CMK (cell line): ENCODE data around the gene ARX.

ENCODE experiments used
- DNase-seq: peaks from one replicate; pipeline ENCODE4 v3.0.0-alpha.2; 2010; ENCODE audit warnings: low read depth

ARX gene

DNA sequence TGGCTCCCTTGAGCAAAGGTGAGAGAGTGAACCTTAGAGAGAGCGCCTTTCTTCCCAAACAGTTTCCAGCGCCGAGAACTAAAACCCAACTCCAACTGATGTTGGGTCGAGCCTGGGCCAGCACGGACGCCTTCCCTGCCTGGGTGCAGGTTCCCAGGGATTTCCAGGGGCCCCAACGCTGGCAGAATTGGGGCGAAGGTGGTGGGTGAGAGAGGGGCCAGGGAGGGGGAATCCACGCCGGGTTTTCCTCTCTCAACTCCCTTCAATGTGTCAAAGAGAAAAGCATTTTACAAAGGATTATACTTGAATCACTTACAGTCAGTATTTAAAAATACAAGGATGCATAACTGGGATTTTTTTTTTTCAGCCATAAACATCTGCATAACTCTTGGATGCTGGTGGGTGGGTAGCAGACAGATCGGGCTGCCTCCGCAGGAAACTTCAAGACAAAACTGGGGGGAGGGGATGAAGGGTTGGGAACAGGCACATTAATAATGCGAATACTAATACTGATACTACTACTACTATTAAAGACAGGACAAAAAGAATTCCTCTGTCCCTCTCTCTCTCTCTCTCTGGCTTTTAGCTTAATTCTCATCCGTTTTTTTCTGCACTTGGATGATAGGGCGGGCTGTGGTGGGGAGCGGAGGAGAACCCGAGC is 1.3 kb upstream of the ARX start:
- DNase-seq: no peak

DNA sequence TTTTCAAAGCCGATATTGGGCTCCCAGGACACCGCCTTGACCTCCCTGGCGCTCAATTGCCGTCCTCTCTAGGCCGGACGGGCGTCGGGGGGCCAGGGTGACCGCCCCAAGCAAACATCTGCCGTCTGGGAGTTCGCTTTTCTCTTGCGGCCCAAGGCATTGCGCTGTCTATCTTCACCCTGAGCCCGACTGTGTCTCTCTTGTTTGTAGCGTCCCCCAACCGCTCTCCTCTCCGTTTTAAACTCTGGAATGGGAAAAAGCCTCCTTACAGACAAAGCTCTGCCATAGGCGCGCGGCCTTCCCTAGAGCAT is 551 bp upstream of the ARX start:
- DNase-seq: no peak

DNA sequence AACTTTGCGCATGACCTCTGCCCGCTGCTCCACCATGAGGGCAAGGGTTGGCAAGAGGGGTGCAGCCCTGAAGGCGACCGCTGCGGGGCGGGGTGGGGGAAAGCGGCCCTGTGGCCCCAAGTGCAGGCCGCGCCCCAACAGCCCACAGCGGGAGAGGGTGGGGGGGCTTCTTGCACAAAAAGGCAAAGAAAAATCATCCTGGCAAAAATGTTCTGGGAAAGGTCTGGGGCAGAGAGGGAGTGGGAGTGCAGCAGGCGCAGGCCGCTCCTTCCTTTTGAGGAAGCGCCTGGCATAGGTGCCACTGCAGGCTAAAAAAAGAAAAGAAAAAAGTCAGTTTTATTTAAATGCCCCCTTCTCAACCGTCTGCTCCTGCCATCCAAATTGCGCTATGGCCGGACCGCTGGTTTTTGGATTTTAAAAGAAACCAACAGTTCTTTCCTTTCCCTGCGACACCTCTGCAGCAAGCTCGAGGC is 1.4 kb downstream of the ARX start:
- DNase-seq: no peak

DNA sequence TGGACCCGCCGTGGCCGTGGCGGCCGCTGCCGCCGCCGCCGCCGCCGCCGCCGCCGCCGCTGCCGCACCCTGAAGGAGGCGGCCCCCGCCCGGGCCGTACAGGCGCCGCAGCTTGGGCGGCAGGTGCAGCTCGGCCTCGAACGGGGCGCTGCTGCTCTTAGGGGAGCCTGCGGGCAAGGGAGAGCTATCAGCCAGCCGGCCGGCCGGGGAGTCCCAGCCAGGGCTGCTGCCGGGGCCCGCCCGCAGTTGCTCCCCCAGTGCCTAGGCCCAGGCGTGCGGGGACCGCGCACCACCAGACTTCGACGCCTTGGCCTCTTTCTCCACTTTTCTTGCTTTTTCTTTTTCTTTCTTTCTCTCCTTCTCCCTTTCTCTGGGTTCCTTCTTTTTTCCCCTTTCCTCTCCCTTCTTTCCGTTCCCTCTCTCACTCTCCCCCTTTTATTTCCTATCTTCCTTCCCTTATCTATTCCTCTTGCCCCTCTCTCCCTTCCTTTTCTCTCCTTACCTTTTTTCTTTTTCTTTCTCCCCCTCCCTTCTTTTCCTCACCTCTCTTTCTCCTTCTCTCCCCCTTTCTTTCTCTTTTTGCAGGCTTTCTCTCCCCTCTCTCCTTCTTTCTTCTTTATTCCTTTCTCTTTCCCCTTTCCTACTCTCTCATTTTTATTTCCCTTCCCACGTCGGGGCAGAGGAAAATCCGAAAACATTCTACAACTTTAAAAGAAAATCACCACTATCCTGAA is 2.0 kb downstream of the ARX start:
- DNase-seq: no peak

DNA sequence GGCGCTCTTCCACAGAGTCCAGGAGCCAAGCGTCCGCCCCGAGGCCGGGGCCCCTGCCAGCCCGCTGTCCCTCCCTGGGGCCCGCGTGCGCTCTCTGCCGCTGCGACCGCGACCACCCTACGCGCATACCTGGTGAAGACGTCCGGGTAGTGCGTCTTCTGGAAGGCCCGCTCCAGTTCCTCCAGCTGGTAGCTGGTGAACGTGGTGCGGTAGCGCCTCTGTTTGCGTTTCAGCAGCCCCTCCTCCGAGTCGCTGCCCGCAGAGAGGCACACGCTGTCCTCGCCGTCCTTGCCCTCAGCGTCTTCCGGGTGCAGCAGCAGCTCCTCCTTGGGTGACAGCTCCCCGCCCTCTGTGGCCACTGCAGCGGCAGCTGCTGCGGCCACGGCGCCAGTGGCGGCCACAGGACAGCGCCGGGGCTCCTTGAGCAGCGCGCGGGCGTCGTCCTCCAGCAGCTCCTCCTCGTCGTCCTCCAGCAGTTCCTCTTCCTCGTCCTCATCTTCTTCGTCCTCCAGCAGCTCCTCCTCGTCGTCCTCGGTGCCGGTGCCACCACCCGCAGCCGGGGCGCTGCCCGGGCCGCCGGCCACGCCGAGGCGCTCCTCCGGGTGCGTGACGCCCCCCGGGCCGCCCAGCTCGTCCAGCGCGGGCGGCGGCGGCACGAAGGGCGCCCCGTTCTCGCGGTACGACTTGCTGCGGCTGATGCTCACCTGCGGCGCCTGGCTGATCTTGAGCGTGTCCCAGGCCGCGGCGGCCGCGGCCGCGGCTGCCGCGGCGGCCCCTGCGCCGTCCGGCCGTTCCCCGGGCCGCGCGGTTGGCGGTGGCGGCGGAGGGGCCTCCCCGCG is 2.8 kb downstream of the ARX start:
- no peak for DNase-seq

DNA sequence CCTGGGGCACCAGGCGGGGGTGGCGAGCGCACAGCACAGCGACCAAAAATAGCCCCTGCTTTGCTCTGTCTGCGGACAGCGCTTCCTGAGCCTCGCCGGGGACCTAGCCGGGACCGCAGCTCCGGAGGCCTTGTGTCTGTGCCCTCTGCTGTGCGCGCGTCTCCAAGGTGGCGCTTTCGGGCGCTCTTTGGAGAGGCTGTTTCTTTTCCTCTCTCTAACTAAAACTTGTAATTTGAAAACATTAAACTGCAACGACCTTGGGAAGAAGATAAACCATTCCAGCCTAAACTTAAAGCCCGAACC is 3.4 kb downstream of the ARX start:
- no peak for DNase-seq

DNA sequence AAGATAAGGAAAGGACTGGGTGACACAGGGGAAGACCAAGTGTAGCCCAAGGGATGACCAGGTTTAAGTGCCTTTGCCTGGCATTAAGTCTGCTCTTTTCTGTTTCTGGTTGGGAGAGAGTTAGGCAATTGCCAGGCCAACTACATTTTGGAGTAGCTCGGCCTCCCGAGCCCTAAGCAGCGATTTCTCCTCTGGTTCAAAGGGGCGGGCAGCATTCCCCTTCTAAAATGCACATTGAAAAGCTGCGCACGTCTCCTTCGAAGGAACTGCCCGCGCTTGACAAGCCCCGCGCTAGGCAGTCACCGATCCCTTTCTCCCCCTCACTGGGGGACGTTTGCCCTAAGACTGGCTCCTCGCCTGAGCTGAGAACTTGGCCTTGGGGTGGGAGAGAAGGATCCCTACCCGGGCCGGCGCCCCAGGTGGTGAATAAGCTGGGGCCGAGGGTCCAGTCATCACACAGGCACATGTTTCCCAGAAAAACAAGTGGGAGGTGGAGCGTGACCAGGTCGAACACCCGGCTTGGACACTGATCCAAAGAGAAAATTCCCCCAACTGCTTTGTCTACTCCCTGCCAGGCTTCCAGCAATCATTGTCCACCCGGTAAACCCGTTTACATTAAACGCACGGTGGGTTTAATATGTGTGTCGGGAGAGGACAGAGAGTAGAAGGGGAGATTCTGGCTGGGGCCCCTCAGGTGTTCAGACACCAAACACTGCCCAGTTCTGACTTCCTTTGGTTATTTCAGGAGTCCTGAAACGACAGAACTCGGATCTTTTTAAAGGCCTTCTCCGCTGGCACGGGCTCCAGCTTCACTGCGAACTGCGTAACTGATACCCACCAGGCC is 4.0 kb downstream of the ARX start:
- no peak for DNase-seq

DNA sequence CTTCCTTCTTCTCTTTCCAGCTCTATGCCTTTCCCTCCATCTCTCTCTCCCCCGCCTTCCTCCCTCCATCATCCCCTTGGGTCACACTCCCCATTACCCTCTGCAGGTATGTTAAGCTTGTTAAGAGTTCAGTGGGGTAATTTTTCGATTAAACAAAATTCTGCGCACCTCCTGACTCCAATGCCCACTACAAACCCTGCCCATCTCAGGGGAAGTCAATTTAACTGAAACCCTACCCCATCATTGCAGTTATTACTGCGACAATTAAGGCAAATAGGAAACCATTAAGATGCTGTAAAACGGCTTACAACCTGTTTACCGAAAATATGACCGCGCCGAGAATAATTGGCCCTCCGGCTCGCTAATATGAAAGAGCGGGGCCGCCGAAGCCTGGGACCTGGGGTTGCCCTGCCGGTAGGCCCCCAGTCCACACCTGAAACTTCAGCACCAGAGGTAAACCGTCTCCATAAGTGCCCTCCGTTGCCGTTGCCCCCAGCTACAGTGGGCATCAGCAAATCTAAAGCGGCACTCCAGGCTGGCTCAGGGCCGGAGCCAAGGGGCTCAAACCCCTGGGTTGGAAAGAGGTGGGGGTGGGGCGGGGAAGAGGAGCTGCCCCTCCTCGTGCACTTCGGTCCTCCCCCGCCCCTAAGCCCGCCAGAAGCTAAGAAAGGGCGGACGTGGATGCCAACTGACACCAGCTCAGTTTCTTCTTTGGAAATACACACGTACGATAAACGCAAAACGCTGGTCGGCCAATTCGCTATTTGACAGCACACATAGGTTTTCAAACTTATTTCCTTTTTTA is 4.8 kb downstream of the ARX start:
- no peak for DNase-seq

DNA sequence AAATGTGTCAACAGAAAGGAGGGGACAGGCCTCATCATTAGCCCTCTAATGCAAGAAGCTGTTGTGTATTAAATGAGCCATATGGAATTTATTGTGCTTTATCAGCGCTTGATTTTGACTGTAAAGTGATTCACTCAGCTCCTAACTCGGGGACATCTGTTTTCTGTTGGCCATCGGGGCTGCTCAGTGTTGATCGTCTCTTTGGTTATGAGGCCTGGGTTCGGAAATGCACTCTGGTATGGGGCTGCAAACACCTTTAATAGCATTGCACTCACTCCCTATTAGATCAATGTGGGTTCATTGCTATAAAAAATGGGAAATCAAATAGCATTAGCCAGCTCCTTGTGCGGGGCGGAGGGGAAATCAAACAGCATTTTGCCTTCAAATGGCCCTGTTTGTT is 6.4 kb downstream of the ARX start:
- no peak for DNase-seq

DNA sequence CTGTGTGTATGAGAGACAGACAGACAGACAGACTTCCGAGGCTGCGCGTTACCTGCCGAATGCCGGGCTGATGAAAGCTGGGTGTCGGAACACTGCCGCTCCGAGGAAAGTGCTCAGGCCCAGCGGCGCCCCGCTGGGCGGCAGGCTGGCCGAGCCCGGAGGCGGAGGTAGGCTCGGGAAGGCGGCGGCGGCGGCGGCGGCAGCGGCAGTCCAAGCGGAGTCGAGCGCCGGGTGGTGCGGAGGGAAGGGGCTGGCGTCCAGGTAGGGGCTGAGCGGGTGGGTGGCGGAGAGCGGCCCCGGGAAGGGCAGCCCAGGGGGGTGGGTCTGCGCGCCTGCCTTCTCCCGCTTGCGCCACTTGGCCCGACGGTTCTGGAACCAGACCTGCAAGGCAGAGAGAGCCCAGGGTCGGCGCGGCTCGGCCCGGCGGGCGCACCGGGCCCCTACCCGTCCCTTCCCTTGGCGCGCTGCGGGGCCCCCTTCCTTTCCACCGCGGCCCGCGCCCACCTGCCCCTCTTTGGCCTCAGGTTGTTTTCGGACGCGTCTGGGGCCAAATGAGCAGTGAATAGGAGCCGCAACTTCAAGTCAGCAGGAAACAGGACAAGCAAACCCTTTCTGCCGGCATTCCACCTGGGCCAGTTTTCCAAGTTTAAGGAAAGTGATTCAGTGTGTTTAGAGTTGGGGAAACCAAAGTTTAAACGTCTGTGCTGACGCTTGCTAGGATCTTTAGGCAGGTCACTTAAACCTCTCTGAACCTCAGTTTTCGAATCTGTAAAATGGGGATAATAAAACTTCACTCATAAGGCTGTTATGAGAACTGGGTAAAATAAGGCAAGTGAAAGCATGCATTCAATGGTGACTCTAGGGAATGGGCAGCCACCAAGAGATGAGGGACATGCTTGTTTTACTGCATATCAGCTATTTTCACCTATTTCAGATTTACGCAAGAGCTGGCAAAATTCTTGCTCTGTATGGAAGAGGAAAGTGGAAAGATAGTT is 8.4 kb downstream of the ARX start:
- no peak for DNase-seq

DNA sequence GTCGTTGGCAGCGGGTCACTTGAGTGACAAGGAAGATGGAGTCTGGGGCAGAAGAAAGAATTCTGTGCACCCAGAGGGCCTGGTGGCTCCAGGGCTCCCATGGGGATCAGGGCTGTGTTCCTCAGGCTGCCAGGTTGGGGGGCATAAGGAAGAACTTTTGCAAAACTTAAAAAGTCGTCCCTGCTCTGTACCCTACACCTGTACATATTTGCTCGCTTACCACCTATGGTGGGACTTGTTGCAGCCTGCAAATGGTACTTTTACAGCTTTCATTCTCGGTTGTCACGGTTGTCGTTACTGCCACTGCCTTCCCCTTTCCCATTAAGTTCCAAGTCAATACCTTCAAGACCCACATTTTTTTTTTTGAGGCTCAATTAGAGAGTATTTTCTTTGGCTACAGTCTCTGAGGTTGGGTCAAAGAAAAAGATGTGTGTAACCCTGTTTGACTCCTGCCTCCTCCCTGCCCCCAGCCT is 9.1 kb downstream of the ARX start:
- no peak for DNase-seq

DNA sequence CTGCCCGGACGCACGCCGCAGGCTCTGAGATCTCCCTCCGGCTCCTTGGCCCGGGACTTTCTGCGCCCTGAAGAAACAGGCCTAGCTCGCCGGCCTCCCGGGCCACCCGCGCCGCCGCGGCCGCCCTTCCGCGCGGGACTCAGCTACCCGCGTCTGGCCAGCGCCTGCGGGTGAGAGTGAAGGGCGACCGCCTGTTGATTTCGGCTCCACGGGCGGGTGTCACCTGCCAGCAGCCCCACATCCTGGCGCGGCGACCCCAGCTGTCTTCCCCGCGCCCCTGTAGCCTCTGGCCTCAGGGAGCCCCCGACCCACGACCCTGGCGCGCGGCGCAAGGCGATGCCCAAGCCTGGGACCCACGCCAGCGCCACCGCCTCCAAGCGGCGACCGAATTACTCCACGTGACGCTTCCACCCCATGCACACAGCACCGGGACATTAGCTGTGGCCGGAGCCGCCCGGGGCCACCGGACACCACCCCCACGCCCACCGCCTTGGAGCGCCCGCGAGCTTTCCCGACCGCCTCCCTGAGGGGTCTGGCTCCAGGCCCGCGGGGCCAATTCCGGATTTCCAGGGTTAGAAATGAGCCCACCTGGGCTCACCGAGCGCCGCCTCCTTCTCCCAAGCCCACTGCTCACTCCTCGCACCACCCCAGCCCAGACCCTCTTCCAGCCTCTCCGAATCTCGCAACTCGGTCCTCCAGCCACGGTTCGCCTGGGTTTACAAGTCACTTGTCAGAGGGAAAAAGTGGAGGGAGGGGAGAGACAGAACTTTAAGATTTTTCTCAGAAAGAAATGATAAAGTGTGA is 10.2 kb downstream of the ARX start:
- no peak for DNase-seq

DNA sequence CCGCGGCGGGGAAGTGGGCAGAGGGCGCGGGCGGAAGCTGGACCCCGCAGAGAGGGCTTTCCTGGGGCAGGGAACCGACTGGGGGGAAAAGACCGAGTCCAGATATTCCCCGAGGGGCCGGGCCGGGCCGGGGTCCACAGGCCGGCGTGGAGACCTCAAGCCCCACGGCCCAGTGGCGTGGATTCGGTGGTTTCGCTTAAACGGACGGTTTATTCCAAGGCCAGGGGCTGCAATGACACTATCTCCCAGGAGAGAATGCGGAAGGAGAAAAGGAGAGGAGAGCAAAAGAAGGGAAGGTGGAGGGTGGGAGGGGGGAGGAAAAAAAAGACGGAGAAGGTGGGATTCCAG is 10.8 kb downstream of the ARX start:
- DNase-seq: no peak

DNA sequence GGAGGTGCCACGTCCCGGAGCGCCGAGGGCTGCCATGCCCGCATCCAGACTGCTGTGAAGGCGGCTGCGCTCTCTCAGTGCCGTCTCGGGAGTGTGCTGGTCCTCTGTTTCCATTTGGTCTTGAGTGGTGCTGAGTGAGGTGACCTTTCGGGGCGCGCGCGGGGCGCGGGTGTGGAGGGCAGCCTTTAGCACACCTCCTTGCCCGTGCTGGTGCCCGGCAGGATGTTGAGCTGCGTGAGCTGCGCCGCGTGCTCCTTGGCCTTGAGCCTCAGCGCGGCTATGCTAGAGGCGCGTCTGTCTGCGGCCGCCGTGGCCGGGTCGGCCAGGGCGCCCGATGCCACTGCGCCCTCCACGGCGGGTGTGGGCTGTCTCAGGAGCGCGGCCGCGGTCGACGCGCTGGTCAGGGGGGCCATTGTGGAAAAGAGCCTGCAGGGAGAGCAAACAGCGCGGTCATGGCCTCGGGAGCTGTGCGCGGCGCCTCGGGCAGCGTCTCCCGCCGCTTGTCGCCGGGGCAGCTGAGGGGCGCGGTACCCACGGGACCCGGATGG is 11.2 kb downstream of the ARX start:
- no peak for DNase-seq

DNA sequence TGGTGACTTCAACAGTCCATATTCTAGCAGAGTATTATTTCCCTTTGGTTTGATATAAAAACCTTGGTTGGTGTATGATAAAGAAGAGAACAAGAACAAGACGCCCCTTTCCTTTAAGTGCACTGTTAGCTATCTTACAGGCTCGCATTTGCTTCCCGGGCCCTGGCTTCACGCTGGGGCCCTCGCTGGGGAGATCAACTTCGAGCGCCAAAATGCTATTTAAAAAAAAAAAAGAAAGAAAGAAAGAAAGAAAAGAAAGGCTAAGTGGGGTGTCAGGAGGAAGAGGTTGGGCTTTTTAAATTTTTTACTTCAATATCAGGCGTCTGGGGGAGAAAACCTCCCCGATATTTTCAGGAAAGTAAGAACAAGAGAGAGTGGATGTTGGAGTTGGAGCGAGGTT is 11.7 kb downstream of the ARX start:
- DNase-seq: no peak

DNA sequence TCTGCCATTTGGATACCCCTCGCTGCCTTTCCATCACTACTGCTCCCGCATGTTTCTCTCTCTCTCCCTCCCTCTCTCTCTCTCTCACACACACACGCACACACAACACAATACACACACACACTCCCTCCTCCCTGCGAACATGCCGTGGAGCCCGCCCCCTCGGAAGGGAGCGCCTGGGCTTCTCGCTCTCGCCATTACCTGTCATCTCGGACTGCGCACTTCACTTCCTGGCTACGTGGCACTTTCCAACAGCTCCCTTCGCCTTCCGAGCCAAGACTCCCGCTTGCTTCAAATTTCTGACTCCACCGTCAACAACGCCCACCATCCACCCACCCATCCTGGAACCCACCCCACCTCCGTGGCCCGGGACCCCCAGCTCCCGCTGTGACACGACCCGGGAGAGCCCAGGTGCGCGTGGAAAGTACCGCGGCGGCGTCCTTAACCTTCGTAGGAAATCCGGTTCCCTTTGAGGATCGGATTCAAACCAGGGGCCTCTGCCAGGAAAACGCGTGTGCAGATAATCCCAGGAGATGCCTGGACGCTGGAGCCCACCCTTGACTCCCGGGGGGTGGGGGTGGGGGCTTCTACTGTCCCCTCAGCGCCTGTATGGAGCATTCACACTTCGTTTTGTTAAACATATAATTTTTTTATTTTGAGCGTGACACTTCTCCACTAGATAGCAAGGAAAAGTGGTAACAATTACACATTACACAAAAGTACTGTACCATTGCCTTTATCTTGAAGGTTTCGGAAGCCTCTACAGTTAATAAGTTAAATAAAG is 12.5 kb downstream of the ARX start:
- no peak for DNase-seq

DNA sequence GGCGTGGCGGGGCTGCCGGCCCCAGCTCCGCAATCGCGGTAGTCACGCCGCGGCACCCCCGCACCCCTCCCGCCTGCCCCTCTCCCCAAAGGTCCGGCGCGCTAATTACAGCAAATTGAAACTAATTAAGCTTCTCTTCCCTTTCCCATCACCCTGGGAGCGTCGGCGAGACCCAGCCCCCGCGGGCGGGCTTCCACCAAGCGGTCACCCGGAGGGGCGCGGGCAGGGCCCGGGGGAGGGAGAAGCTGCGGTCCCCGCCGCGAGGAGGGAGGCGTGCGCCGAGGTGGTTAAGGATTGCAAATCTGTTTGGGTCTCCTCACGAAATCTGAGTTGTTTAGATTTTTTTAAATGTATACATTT is 13.1 kb downstream of the ARX start:
- no peak for DNase-seq
